SK-N-SH (cell line): ENCODE results near the gene BZW2. TPM values are rescaled to one million over a fixed set of nuclear protein-coding genes. Genes with fewer than 3 reads are reported as not detected.

ENCODE experiments used
- CTCF ChIA-PET: fragments of 300-600, 350-600 bp; formaldehyde crosslinking; extraction: SDS; loops from one replicate; lab custom pipeline; 2021; lab: Yijun Ruan, JAX
- POLR2A ChIA-PET: fragments of 350-600 bp; sonication (Branson Sonifier 250); formaldehyde crosslinking; extraction: SDS; loops from one replicate; lab custom pipeline; 2020; ENCODE audit warnings: antibody characterized with exemption, inconsistent platforms; lab: Yijun Ruan, JAX
- DNase-seq: peaks from one replicate; pipeline ENCODE4 v3.0.0; 2012
- H2AFZ ChIP-seq: fragments of 200-600 bp; sonication (generic); 2 replicates; pipeline ENCODE4 v1.8.1; 2016; ENCODE audit warnings: antibody characterized with exemption, mild to moderate bottlenecking, low read depth
- H3F3A ChIP-seq: fragments of 200-600 bp; sonication (generic); replicated peaks from 2 replicates; pipeline ENCODE3; 2016; ENCODE audit warnings: antibody characterized with exemption, mild to moderate bottlenecking; ENCODE audit not compliant: insufficient read depth
- H3K27ac ChIP-seq, 2 experiments: fragments of 200-500 bp in 1 of 2; fragments of 200-600 bp in 1 of 2; sonication (Bioruptor generic) in 1 of 2; sonication (generic), shearing (Covaris generic) in 1 of 2; 2 replicates each; pipeline versions ENCODE4 v1.5.1 to v1.6.1; 2014 to 2016; ENCODE audit warnings: low read depth in 2 of 2, inconsistent platforms in 1 of 2, low read length in 1 of 2, mild to moderate bottlenecking in 1 of 2, mixed read lengths in 1 of 2
- H3K27me3 ChIP-seq: fragments of 200-600 bp; sonication (generic), shearing (Covaris generic); 2 replicates; pipeline ENCODE4 v1.6.1; 2016; ENCODE audit warnings: mixed run types; ENCODE audit not compliant: insufficient read depth
- H3K36me3 ChIP-seq, 2 experiments: fragments of 200-500 bp in 1 of 2; fragments of 200-600 bp in 1 of 2; sonication (Bioruptor generic) in 1 of 2; sonication (generic) in 1 of 2; replicated peaks in 1 of 2; 2 replicates each; pipeline versions ENCODE3 to v1.5.1; 2014 to 2016; ENCODE audit warnings: low read length in 1 of 2, mild to moderate bottlenecking in 1 of 2; ENCODE audit not compliant: insufficient read depth in 2 of 2, control insufficient read depth in 1 of 2
- H3K4me1 ChIP-seq, 2 experiments: fragments of 200-500 bp in 1 of 2; fragments of 200-600 bp in 1 of 2; sonication (Bioruptor generic) in 1 of 2; sonication (generic), shearing (Covaris generic) in 1 of 2; 2 replicates each; pipeline versions ENCODE4 v1.5.1 to v1.6.1; 2014 to 2016; ENCODE audit warnings: low read depth in 1 of 2, low read length in 1 of 2, mixed run types in 1 of 2; ENCODE audit not compliant: insufficient read depth in 2 of 2, control insufficient read depth in 1 of 2
- H3K4me2 ChIP-seq: fragments of 200-600 bp; sonication (generic), shearing (Covaris generic); 2 replicates; pipeline ENCODE4 v1.6.1; 2017; ENCODE audit warnings: mixed run types
- H3K4me3 ChIP-seq, 2 experiments: fragments of 200-500 bp in 1 of 2; fragments of 200-600 bp in 1 of 2; sonication (Bioruptor generic) in 1 of 2; sonication (generic), shearing (Covaris generic) in 1 of 2; 2 replicates each; pipeline versions ENCODE4 v1.5.1 to v1.8.1; 2014 to 2016; ENCODE audit warnings: low read depth in 2 of 2, inconsistent platforms in 1 of 2, low read length in 1 of 2, mild to moderate bottlenecking in 1 of 2, mixed read lengths in 1 of 2, moderate library complexity in 1 of 2
- H3K79me2 ChIP-seq: fragments of 200-600 bp; sonication (generic); 2 replicates; pipeline ENCODE4 v1.8.1; 2017; ENCODE audit warnings: mild to moderate bottlenecking; ENCODE audit not compliant: insufficient read depth
- H3K9ac ChIP-seq: fragments of 200-600 bp; sonication (generic); 2 replicates; pipeline ENCODE4 v1.6.1; 2017; ENCODE audit warnings: mixed run types
- H3K9me2 ChIP-seq: fragments of 200-600 bp; sonication (generic); 2 replicates; pipeline ENCODE4 v1.6.1; 2017; ENCODE audit warnings: mixed run types
- H3K9me3 ChIP-seq: fragments of 200-600 bp; sonication (generic); 2 replicates; pipeline ENCODE4 v1.6.1; 2017; ENCODE audit warnings: mixed run types, mild to moderate bottlenecking, moderate library complexity
- H4K20me1 ChIP-seq: fragments of 200-600 bp; sonication (generic); 2 replicates; pipeline ENCODE4 v1.6.1; 2017; ENCODE audit warnings: mild to moderate bottlenecking, mixed run types; ENCODE audit not compliant: insufficient read depth
- CHD2 ChIP-seq: fragments of 150-350 bp; IDR thresholded peaks from 2 replicates; pipeline ENCODE4 v1.6.1; 2018; ENCODE audit warnings: low read length; ENCODE audit not compliant: partially characterized antibody
- ELF1 ChIP-seq: IDR thresholded peaks from 2 replicates; pipeline ENCODE4 v1.4.0; 2012
- EP300 ChIP-seq, 2 experiments: IDR thresholded peaks; 2 replicates each; pipeline versions ENCODE4 v1.4.0 to v1.6.1; 2012; ENCODE audit warnings: borderline replicate concordance in 1 of 2, low read depth in 1 of 2, low read length in 1 of 2
- EZH2phosphoT487 ChIP-seq: fragments of 200-600 bp; sonication (generic); IDR thresholded peaks from 2 replicates; pipeline ENCODE4 v1.6.1; 2017; ENCODE audit warnings: low read depth, mixed run types, mild to moderate bottlenecking, antibody characterized with exemption, moderate library complexity, borderline replicate concordance
- FOXM1 ChIP-seq: IDR thresholded peaks from 2 replicates; pipeline ENCODE4 v1.4.0; 2012; ENCODE audit warnings: low read depth, mild to moderate bottlenecking
- GABPA ChIP-seq: IDR thresholded peaks from 2 replicates; pipeline ENCODE4 v1.4.0; 2012; ENCODE audit warnings: low read depth, mild to moderate bottlenecking
- GATA2 ChIP-seq: sonication (generic); formaldehyde crosslinking; IDR thresholded peaks from 2 replicates; pipeline ENCODE4 v1.5.0; 2020; ENCODE audit warnings: mild to moderate bottlenecking, missing genetic modification reagents
- JUND ChIP-seq: IDR thresholded peaks from 2 replicates; pipeline ENCODE4 v1.4.0; 2012
- MEF2A ChIP-seq: IDR thresholded peaks from 2 replicates; pipeline ENCODE4 v1.4.0; 2012; ENCODE audit warnings: low read depth, borderline replicate concordance
- MXI1 ChIP-seq: IDR thresholded peaks from 2 replicates; pipeline ENCODE4 v1.6.1; 2012; ENCODE audit warnings: mild to moderate bottlenecking, low read depth, low read length, improper control_type of control experiment
- NRF1 ChIP-seq: IDR thresholded peaks from 2 replicates; pipeline ENCODE4 v1.6.1; 2012; ENCODE audit warnings: low read depth, mild to moderate bottlenecking, low read length
- RAD21 ChIP-seq: IDR thresholded peaks from 2 replicates; pipeline ENCODE4 v1.6.1; 2012; ENCODE audit warnings: mild to moderate bottlenecking, low read length
- RCOR1 ChIP-seq: fragments of 150-350 bp; IDR thresholded peaks from 2 replicates; pipeline ENCODE4 v1.6.1; 2017; ENCODE audit warnings: antibody characterized with exemption, low read length
- RFX5 ChIP-seq: IDR thresholded peaks from 2 replicates; pipeline ENCODE4 v1.6.1; 2012; ENCODE audit warnings: mild to moderate bottlenecking, improper control_type of control experiment, low read length
- SMC3 ChIP-seq: IDR thresholded peaks from 2 replicates; pipeline ENCODE4 v1.6.1; 2012; ENCODE audit warnings: low read depth, low read length, improper control_type of control experiment
- TEAD4 ChIP-seq: IDR thresholded peaks from 2 replicates; pipeline ENCODE4 v1.4.0; 2012; ENCODE audit warnings: mild to moderate bottlenecking, borderline replicate concordance; ENCODE audit not compliant: insufficient read depth
- USF1 ChIP-seq: IDR thresholded peaks from 2 replicates; pipeline ENCODE4 v1.4.0; 2012; ENCODE audit warnings: low read depth, borderline replicate concordance
- WGBS: methylation state at CpG from one replicate; pipeline ENCODE4 v1.1.6; 2017; ENCODE audit warnings: low lambda C conversion rate; 5-methylcytosine and 5-hydroxymethylcytosine counted together
- polyA plus RNA-seq, 3 experiments: library from polyadenylated mRNA; depleted of rRNA; stranded (reverse); fragments of >200 nt; gene quantifications; 2 replicates each; pipeline ENCODE4 v1.2.3, GENCODE V29; 2012
- TF ChIP-seq, protein P1 (sequence below): IDR thresholded peaks from 2 replicates; pipeline ENCODE4 v1.4.0; 2012; ENCODE audit warnings: low read depth, borderline replicate concordance
- TF ChIP-seq, protein P2 (sequence below): fragments of 150-350 bp; IDR thresholded peaks from 2 replicates; pipeline ENCODE4 v1.6.1; 2017; ENCODE audit warnings: antibody characterized with exemption, low read length, low read depth, borderline replicate concordance
- TF ChIP-seq, protein P3 (sequence below): IDR thresholded peaks from 2 replicates; pipeline ENCODE4 v1.4.0; 2012; ENCODE audit warnings: low read depth

BZW2 gene
- polyA plus RNA-seq, 1 of the 3 experiments (the other 2 are of a cell fraction) = 71.9 TPM

DNA sequence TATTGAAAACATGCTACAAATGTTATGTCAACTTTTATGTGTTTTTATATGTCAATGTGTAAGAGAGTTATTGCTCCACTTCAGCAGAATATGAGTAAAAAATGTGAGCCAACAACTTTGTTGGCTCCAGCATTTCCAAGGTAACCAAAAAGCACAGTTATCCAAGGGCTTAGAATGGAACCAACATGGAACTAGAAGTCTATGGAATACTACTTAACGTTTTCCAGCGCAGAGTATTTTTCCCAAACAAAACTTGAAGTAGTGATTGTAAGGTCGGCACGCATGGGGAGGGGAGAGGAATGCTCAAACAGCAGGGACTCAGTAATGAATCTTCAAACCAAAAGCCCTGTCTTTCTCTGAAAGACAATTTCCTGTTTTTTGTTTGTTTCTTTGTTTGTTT lies 62.5 kb downstream of the BZW2 start:
- TF ChIP-seq MEF2A (no peak), EZH2phosphoT487 (no peak), CHD2 (no peak)
- H4K20me1 ChIP-seq = no peaks in the 10 kb centered on the region
- WGBS = 98% methylated on average over 4 of the region's 4 CpGs
- no peaks in the 10 kb centered on the region for H3K79me2 ChIP-seq
- no peak overlapping the region for H3K4me3 ChIP-seq
- peak overlapping the region; percentile 7; the same call in 1 of the 2 replicates for H3K9ac ChIP-seq
- H3K9me2 ChIP-seq = no peaks in the 10 kb centered on the region
- H3K4me1 ChIP-seq = peaks cover 0 to 25% of the 10 kb centered on the region in 2 experiments; a peak in 2 of 4 replicates
- no peaks in the 10 kb centered on the region for H3K27me3 ChIP-seq
- H3F3A ChIP-seq = peaks cover 12% of the 10 kb centered on the region
- H3K9me3 ChIP-seq = no peaks in the 10 kb centered on the region
- H3K36me3 ChIP-seq = peaks cover 24 to 34% of the 10 kb centered on the region in 2 experiments
- no peak overlapping the region for H2AFZ ChIP-seq
- H3K4me2 ChIP-seq = peak overlapping the region; percentile 22
- DNase-seq = no peak
- peak overlapping the region in 1 of 2 experiments; percentile 75; a peak in 2 of 4 replicates for H3K27ac ChIP-seq
- ChIA-PET POLR2A (no interaction called here), CTCF (no interaction called here)

- Histone ChIP-seq H3K9ac (peak overlapping the region; percentile 7; the same call in 1 of the 2 replicates), H3K4me2 (peak overlapping the region; percentile 22), H3K9me2 (no peaks in the 10 kb centered on the region)
- TF ChIP-seq EZH2phosphoT487 (no peak), TEAD4 (0 out of 2 replicates have a peak, but pooled peaks have one; percentile 19), RCOR1 (no peak), GATA2 (CRISPR knock-in tag) (no peak), MEF2A (no peak), JUND (peak; percentile 67), USF1 (no peak), RFX5 (no peak), EP300 (IDR thresholded peaks at IDR 0.05; ENCODE audit: borderline replicate concordance in 1 of 2, low read depth in 1 of 2, low read length in 1 of 2) (peak in 1 of 2 experiments; percentile 52; a peak in 1 of 4 replicates), FOXM1 (no peak), MXI1 (no peak), NRF1 (no peak), SMC3 (no peak), GABPA (no peak; the same call in 1 of the 2 replicates), RAD21 (no peak), ELF1 (no peak)
- TF ChIP-seq, protein P1, sequence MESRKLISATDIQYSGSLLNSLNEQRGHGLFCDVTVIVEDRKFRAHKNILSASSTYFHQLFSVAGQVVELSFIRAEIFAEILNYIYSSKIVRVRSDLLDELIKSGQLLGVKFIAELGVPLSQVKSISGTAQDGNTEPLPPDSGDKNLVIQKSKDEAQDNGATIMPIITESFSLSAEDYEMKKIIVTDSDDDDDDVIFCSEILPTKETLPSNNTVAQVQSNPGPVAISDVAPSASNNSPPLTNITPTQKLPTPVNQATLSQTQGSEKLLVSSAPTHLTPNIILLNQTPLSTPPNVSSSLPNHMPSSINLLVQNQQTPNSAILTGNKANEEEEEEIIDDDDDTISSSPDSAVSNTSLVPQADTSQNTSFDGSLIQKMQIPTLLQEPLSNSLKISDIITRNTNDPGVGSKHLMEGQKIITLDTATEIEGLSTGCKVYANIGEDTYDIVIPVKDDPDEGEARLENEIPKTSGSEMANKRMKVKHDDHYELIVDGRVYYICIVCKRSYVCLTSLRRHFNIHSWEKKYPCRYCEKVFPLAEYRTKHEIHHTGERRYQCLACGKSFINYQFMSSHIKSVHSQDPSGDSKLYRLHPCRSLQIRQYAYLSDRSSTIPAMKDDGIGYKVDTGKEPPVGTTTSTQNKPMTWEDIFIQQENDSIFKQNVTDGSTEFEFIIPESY = no peak
- TF ChIP-seq, protein P2, sequence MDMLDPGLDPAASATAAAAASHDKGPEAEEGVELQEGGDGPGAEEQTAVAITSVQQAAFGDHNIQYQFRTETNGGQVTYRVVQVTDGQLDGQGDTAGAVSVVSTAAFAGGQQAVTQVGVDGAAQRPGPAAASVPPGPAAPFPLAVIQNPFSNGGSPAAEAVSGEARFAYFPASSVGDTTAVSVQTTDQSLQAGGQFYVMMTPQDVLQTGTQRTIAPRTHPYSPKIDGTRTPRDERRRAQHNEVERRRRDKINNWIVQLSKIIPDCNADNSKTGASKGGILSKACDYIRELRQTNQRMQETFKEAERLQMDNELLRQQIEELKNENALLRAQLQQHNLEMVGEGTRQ = no peak
- TF ChIP-seq, protein P3, sequence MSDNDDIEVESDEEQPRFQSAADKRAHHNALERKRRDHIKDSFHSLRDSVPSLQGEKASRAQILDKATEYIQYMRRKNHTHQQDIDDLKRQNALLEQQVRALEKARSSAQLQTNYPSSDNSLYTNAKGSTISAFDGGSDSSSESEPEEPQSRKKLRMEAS = peak; percentile 76
Observed at GRCh38 chr7:16708980-16709379, 63.0 kb downstream of the BZW2 start.

More at GRCh38 chr7:16708980-16709379, 63.0 kb downstream of the BZW2 start:
- no peaks in the 10 kb centered on the region for H3K79me2 ChIP-seq
- H3K27me3 ChIP-seq = no peaks in the 10 kb centered on the region
- peaks cover 19 to 30% of the 10 kb centered on the region in 2 experiments for H3K36me3 ChIP-seq
- no peak overlapping the region for H3K4me3 ChIP-seq
- DNase-seq = no peak
- no peaks in the 10 kb centered on the region for H3K9me3 ChIP-seq
- no peaks in the 10 kb centered on the region for H4K20me1 ChIP-seq
- peak overlapping the region in 1 of 2 experiments; percentile 75; a peak in 2 of 4 replicates for H3K27ac ChIP-seq
- H3K4me1 ChIP-seq = peaks cover 0 to 25% of the 10 kb centered on the region in 2 experiments; a peak in 2 of 4 replicates
- ChIA-PET POLR2A (no interaction called here), CTCF (no interaction called here)
- H2AFZ ChIP-seq = no peak overlapping the region
- peaks cover 12% of the 10 kb centered on the region for H3F3A ChIP-seq
- WGBS = 67% methylated on average over 3 of the region's 3 CpGs
